Peyer's patch (tissue), 4 donors: ENCODE results near the gene CRK. TPM values are rescaled to one million over a fixed set of nuclear protein-coding genes. Genes with fewer than 3 reads are reported as not detected.
A peak's percentile ranks its signal among the peaks of the same experiment; 100 is the strongest.

ENCODE experiments used
- DNase-seq, 3 donors: peaks; one replicate each; pipeline ENCODE4 v3.0.0-alpha.2; 2017 to 2019
- H3K27ac ChIP-seq, 4 donors: fragments of 200-600 bp; sonication (generic); one replicate each; pipeline ENCODE4 v1.5.1; 2016 to 2019
- H3K27me3 ChIP-seq, 2 donors: fragments of 200-600 bp; sonication (generic); one replicate each; pipeline ENCODE4 v1.5.1; 2019
- H3K36me3 ChIP-seq, 3 donors: fragments of 200-600 bp; sonication (generic); one replicate each; pipeline ENCODE4 v1.5.1; 2016 to 2019
- H3K4me1 ChIP-seq, 4 donors: fragments of 200-600 bp; sonication (generic); one replicate each; pipeline ENCODE4 v1.5.1; 2016 to 2019
- H3K4me3 ChIP-seq, 4 donors: fragments of 200-600 bp; sonication (generic); 1 replicate in 3 of 4; 2 replicates in 1 of 4; pipeline ENCODE4 v1.5.1; 2016 to 2019; ENCODE audit warnings: mild to moderate bottlenecking in 1 of 4
- H3K9me3 ChIP-seq, 4 donors: fragments of 200-600 bp; sonication (generic); one replicate each; pipeline ENCODE4 v1.5.1; 2016 to 2019; ENCODE audit warnings: mild to moderate bottlenecking in 1 of 4
- POLR2A ChIP-seq, 2 donors: fragments of 450-650 bp; IDR thresholded peaks; one replicate each; pipeline ENCODE4 v1.5.1; 2017; ENCODE audit warnings: antibody characterized with exemption in 2 of 2, mild to moderate bottlenecking in 2 of 2, moderate library complexity in 2 of 2
- total RNA-seq, 4 donors: library from RNA; depleted of rRNA; stranded (reverse); fragments of >200 nt; gene quantifications; one replicate each; pipeline ENCODE4 v1.1.0, GENCODE V29; 2016
- TF ChIP-seq, protein P1 (sequence below), 6 experiments: fragments of 450-650 bp in 4 of 6; fragments of 200-600 bp in 2 of 6; sonication (generic) in 1 of 6; IDR thresholded peaks; one replicate each; pipeline ENCODE4 v1.5.1; 2017 to 2019; ENCODE audit warnings: antibody characterized with exemption in 6 of 6, mild to moderate bottlenecking in 3 of 6, moderate library complexity in 1 of 6

CRK gene
- 10 to 100 TPM; 33.0 to 66.2 (median 59.5) TPM for total RNA-seq

DNA sequence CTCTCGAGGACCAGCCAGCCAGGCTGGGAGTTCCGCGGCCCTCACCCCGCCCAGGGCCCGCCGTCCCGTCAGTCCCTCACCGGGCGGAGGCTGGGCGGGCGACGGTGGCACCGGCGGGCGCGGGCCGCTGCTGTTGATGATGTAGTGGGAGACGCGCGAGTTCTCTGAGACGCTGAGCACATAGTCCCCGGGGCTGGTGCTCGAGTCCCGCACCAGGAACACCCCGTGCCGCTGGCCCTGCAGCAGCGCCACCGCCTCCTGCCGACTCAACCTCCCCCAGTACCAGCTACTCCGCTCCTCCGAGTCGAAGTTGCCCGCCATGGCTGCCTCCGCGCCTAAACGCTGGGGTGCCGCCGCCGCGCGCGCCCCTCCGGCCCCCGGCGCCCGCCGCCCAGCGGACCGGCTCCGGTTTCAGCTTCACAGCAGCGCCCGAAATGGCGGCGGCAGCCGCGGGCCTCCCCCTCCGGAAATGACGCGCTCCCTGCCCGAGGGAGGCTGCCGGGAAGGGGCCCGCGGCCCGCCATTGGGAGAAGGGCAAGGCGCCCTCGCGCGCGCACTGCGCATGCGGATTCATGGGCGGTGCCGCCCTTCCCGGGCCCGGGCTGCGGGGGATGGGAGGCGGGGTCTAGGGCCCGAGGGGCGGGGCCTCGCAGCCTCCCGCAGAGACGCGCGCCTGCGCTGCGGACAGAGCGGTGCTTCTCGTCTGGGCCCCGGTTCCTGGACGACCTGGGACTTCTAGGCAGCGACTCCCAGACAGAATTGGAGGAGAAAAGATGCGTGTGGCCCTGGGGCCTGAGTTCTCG, at the start of gene CRK:
Gene CRK (minus strand): TSS at position 436 of the 803 bp plus-strand sequence. CDS start 115 bp downstream, at position 321.
- DNase-seq = peak; percentile 93 to 98 (median 98)
- peaks cover 0 to 9% (median 0%) of the 10 kb centered on the region in 3 donors for H3K36me3 ChIP-seq
- TF ChIP-seq, protein P1, sequence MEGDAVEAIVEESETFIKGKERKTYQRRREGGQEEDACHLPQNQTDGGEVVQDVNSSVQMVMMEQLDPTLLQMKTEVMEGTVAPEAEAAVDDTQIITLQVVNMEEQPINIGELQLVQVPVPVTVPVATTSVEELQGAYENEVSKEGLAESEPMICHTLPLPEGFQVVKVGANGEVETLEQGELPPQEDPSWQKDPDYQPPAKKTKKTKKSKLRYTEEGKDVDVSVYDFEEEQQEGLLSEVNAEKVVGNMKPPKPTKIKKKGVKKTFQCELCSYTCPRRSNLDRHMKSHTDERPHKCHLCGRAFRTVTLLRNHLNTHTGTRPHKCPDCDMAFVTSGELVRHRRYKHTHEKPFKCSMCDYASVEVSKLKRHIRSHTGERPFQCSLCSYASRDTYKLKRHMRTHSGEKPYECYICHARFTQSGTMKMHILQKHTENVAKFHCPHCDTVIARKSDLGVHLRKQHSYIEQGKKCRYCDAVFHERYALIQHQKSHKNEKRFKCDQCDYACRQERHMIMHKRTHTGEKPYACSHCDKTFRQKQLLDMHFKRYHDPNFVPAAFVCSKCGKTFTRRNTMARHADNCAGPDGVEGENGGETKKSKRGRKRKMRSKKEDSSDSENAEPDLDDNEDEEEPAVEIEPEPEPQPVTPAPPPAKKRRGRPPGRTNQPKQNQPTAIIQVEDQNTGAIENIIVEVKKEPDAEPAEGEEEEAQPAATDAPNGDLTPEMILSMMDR (IDR thresholded peaks at IDR 0.05) = peak in 2 of 6 experiments; percentile 10 to 18
- TF ChIP-seq POLR2A (IDR thresholded peaks at IDR 0.05) = peak; percentile 88 to 92
- no peaks in the 10 kb centered on the region for H3K27me3 ChIP-seq
- peak within 1 kb of the TSS; percentile 82 to 99 (median 89) for H3K4me3 ChIP-seq
- peaks cover 0 to 47% (median 6%) of the 10 kb centered on the region in 4 donors for H3K4me1 ChIP-seq
- no peaks in the 10 kb centered on the region for H3K9me3 ChIP-seq
- peak within 1 kb of the TSS; percentile 97 to 100 (median 98) for H3K27ac ChIP-seq

DNA sequence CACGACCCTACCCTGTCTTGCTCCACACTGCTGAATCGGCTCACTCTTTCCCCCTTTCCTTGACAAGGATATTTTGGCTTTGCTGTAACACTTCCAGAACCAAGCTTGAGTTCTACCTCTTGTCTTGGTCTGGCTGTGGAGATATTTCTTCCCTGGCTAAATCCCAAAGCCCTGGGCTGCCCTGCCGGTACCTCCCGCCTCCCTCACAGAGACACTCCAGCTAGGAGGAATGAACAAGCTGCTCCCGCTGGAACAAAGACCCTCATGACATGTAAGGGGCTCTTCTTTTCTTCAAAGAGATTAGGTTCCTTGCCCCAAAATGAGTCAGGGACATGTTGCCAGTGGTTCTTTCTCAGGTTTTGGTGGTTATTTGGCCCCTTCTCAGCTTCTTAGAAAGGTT, 49.6 kb upstream of the CRK start:
- H3K4me3 ChIP-seq = no peak overlapping the region
- no peak overlapping the region for H3K27ac ChIP-seq
- no peak for DNase-seq
- TF ChIP-seq POLR2A (IDR thresholded peaks at IDR 0.05) = no peak
- TF ChIP-seq, protein P1 (IDR thresholded peaks at IDR 0.05) = no peak
- no peaks in the 10 kb centered on the region for H3K9me3 ChIP-seq
- peaks cover 0 to 19% (median 0%) of the 10 kb centered on the region in 4 donors for H3K4me1 ChIP-seq
- peaks cover 0 to 57% (median 0%) of the 10 kb centered on the region in 3 donors for H3K36me3 ChIP-seq
- no peaks in the 10 kb centered on the region for H3K27me3 ChIP-seq

DNA sequence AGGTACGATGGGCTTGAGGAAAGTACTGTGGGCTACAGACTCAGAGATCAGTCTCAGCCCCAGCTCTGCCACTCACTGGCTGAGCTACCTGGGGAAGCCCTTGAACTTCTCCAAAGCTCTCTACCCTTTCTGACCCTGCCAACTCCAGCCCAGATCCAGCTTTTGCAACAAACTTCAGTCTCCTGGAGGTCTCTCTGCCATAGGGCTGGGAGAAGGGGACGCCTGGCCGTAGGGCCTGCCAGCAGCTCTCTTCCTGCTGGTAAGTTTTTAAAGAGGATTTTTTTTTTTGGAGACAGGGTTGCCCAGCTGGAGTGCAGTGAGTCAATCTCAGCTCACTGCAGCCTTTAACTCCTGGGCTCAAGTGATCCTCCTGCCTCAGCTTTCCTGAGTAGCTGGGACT, 48.8 kb upstream of the CRK start:
- Histone ChIP-seq H3K4me1 (peaks cover 0 to 11% (median 0%) of the 10 kb centered on the region in 4 donors), H3K27ac (no peak overlapping the region), H3K4me3 (no peak overlapping the region), H3K9me3 (no peaks in the 10 kb centered on the region), H3K27me3 (no peaks in the 10 kb centered on the region), H3K36me3 (peaks cover 0 to 54% (median 0%) of the 10 kb centered on the region in 3 donors)
- DNase-seq = no peak
- no peak for TF ChIP-seq POLR2A (IDR thresholded peaks at IDR 0.05)
- TF ChIP-seq, protein P1 (IDR thresholded peaks at IDR 0.05) = no peak

DNA sequence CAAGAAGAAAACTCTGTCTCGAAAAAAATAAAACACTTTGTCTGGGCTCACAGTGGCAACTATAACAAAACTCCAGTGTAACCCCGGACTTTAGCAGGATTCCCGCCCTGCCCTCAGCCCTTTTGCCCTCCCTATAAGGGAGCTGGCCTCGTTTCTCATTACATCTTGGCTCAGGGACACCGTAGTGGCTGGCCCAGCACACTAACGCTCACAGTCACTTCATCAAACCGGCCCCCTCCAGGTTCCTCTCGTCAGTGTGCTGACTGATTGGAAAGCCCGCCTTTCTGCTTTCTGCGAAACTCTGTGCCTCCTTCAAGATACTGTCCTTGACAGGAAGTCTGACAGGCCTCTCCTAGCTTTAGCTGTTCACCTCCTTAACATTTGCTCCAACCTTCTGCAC, 47.7 kb upstream of the CRK start:
- Histone ChIP-seq H3K36me3 (peaks cover 0 to 43% (median 0%) of the 10 kb centered on the region in 3 donors), H3K9me3 (no peaks in the 10 kb centered on the region), H3K27ac (no peak overlapping the region), H3K27me3 (no peaks in the 10 kb centered on the region), H3K4me3 (no peak overlapping the region), H3K4me1 (no peaks in the 10 kb centered on the region)
- DNase-seq = no peak
- TF ChIP-seq, protein P1 (IDR thresholded peaks at IDR 0.05) = no peak

DNA sequence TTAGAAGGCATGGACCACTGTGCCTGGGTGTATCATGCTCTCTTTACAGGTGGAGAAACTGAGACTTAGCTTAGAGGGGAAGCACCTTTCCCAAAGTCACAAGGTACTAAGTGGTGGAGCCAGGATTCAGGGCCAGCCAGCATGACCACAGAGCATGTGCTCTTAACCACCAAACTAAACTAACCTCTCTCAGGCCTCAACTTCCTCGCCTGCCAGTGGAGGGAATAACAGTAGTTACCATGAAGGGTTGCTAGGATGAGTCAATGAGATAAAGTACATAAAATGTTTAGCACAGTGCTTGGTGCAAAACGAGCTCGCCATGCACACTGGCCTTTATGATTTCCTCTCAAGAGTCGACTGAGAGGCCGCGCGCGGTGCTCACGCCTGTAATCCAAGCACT, 42.8 kb upstream of the CRK start:
- TF ChIP-seq, protein P1 (IDR thresholded peaks at IDR 0.05) = no peak
- no peak for TF ChIP-seq POLR2A (IDR thresholded peaks at IDR 0.05)
- Histone ChIP-seq H3K4me1 (no peaks in the 10 kb centered on the region), H3K9me3 (no peaks in the 10 kb centered on the region), H3K4me3 (no peak overlapping the region), H3K27ac (no peak overlapping the region), H3K27me3 (no peaks in the 10 kb centered on the region), H3K36me3 (peaks cover 0 to 23% (median 0%) of the 10 kb centered on the region in 3 donors)
- no peak for DNase-seq
